Lower lobe of right lung (tissue), 2 donors: Measurements from ENCODE around the gene SHLD3. TPM values are rescaled to one million over a fixed set of nuclear protein-coding genes. Genes with fewer than 3 reads are reported as not detected.
A peak's percentile ranks its signal among the peaks of the same experiment; 100 is the strongest.
"Not testable (repeated sequence)": the region's sequence is repeated elsewhere in the genome, so short reads cannot be mapped to it uniquely, and the experiment has no call there.

Experiments used
- ATAC-seq, 2 donors: fragments of 200-7000 bp; cut with Tn5 transposase; one replicate each; pipeline ENCODE4 v1.9.1; 2020 to 2022; ENCODE audit warnings: mild to moderate bottlenecking in 2 of 2, moderate library complexity in 2 of 2
- DNase-seq: peaks from one replicate; pipeline ENCODE4 v3.0.0-alpha.2; 2020
- H3K27ac ChIP-seq: fragments of 200-600 bp; one replicate; pipeline ENCODE4 v1.8.0; 2022
- H3K27me3 ChIP-seq: fragments of 200-600 bp; one replicate; pipeline ENCODE4 v1.8.0; 2022; ENCODE audit warnings: low read depth
- H3K36me3 ChIP-seq: fragments of 200-600 bp; one replicate; pipeline ENCODE4 v1.8.0; 2022; ENCODE audit warnings: mild to moderate bottlenecking
- H3K4me1 ChIP-seq: fragments of 200-600 bp; one replicate; pipeline ENCODE4 v1.8.0; 2022
- H3K4me3 ChIP-seq: fragments of 200-600 bp; one replicate; pipeline ENCODE4 v1.8.0; 2022; ENCODE audit warnings: mild to moderate bottlenecking
- H3K9me3 ChIP-seq: fragments of 200-600 bp; one replicate; pipeline ENCODE4 v1.8.0; 2022
- CTCF ChIP-seq: fragments of 200-600 bp; IDR thresholded peaks from one replicate; pipeline ENCODE4 v1.8.0; 2022; ENCODE audit warnings: antibody characterized with exemption, mild to moderate bottlenecking
- intact Hi-C: fragments of 100-400 bp; cut with DNase I; formaldehyde crosslinking; loops from one replicate; pipeline ENCODE4 v1.11.0; 2022
- total RNA-seq: library from RNA; stranded (reverse); fragmentation: NEBNext Ultra II Directional; extraction: Animal tissue kit (Norgen Biotek cat#: 25700); gene quantifications from one replicate; pipeline ENCODE4 v1.2.1, GENCODE V29; 2021
- donor health status: DM: no; HTN: yes; CAD: no; lungs with severe emphysema.

The SHLD3 gene
- total RNA-seq, 1 donor from 2014 or later: 3.4 TPM

GRCh38 chr5:65663804-65664521 lies 39.1 kb downstream of the SHLD3 start:
- DNase-seq (no peak), ATAC-seq (no peak)
- intact Hi-C loops: no loop called here
- Histone ChIP-seq H3K36me3 (peaks cover 36% of the 10 kb centered on the region), H3K9me3 (no peaks in the 10 kb centered on the region), H3K4me3 (no peak overlapping the region), H3K27me3 (no peaks in the 10 kb centered on the region), H3K4me1 (no peaks in the 10 kb centered on the region), H3K27ac (no peak overlapping the region)
- TF ChIP-seq CTCF: peak; percentile 35

GRCh38 chr5:65668696-65669095 lies 43.9 kb downstream of the SHLD3 start:
- Histone ChIP-seq H3K4me3 (no peak overlapping the region), H3K36me3 (peaks cover 42% of the 10 kb centered on the region), H3K4me1 (no peaks in the 10 kb centered on the region), H3K27me3 (no peaks in the 10 kb centered on the region), H3K27ac (no peak overlapping the region), H3K9me3 (no peaks in the 10 kb centered on the region)
- DNase-seq: no peak
- intact Hi-C loops: no loop called here
- TF ChIP-seq CTCF: no peak
- no peak for ATAC-seq

GRCh38 chr5:65672796-65673195 lies 48.0 kb downstream of the SHLD3 start:
- no peak for DNase-seq
- Histone ChIP-seq H3K27me3 (no peaks in the 10 kb centered on the region), H3K4me1 (no peaks in the 10 kb centered on the region), H3K36me3 (peaks cover 36% of the 10 kb centered on the region), H3K27ac (no peak overlapping the region), H3K4me3 (no peak overlapping the region), H3K9me3 (no peaks in the 10 kb centered on the region)
- intact Hi-C loops: no loop called here
- no peak for TF ChIP-seq CTCF
- ATAC-seq: no peak

- intact Hi-C loops: no loop called here
- no peak overlapping the region for H3K4me3 ChIP-seq
- H3K27ac ChIP-seq: no peak overlapping the region
- peaks cover 41% of the 10 kb centered on the region for H3K36me3 ChIP-seq
- no peak for ATAC-seq
- DNase-seq: no peak
- no peaks in the 10 kb centered on the region for H3K27me3 ChIP-seq
- H3K4me1 ChIP-seq: no peaks in the 10 kb centered on the region
- no peaks in the 10 kb centered on the region for H3K9me3 ChIP-seq
- TF ChIP-seq CTCF: no peak
Measured at GRCh38 chr5:65674749-65675148, 49.9 kb downstream of the SHLD3 start.

GRCh38 chr5:65676056-65676455 lies 51.2 kb downstream of the SHLD3 start:
- not testable (repeated sequence) for ATAC-seq

More at GRCh38 chr5:65676056-65676455, 51.2 kb downstream of the SHLD3 start:
- H3K4me1 ChIP-seq, H3K4me3 ChIP-seq, intact Hi-C loops, H3K9me3 ChIP-seq, H3K27me3 ChIP-seq, DNase-seq, H3K27ac ChIP-seq: not testable (repeated sequence)
- H3K36me3 ChIP-seq: peaks cover 41% of the 10 kb centered on the region

Other genes with a start within 250 kb of the SHLD3 start
- gene ADAMTS6, start 143.1 kb upstream of the SHLD3 start, total RNA-seq: 3.0 TPM
- 2.9 TPM for gene CENPK, start 61.9 kb upstream of the SHLD3 start, total RNA-seq
- 39.2 TPM for gene PPWD1, start 61.7 kb upstream of the SHLD3 start, total RNA-seq
- gene TRIM23, start 694 bp upstream of the SHLD3 start, total RNA-seq: 15.8 TPM
- gene TRAPPC13, start within 50 bp of the SHLD3 start, total RNA-seq: 21.5 TPM
- 9.2 TPM for gene SGTB, start 97.1 kb downstream of the SHLD3 start, total RNA-seq
- 13.8 TPM for gene NLN, start 97.2 kb downstream of the SHLD3 start, total RNA-seq